Activated CD4-positive, alpha-beta T cell treated with anti-CD3 and anti-CD28 coated beads, Interleukin-2, amount 50 U/mL, for 48 hours (primary cell): ENCODE measurements around the gene WDFY4.

Experiments used
- DNase-seq, 2 experiments: peaks; one replicate each; pipeline ENCODE4 v3.0.0-alpha.2; 2020

The WDFY4 gene

GRCh38 chr10:48745662-48746245, 61.1 kb downstream of the WDFY4 start:
- no peak for DNase-seq

GRCh38 chr10:48748573-48748972, 63.9 kb downstream of the WDFY4 start:
- no peak for DNase-seq

GRCh38 chr10:48749254-48749787, 64.6 kb downstream of the WDFY4 start:
- DNase-seq: no peak

GRCh38 chr10:48750019-48750418, 65.3 kb downstream of the WDFY4 start:
- DNase-seq: no peak

GRCh38 chr10:48750991-48751390, 66.3 kb downstream of the WDFY4 start:
- no peak for DNase-seq

DNA sequence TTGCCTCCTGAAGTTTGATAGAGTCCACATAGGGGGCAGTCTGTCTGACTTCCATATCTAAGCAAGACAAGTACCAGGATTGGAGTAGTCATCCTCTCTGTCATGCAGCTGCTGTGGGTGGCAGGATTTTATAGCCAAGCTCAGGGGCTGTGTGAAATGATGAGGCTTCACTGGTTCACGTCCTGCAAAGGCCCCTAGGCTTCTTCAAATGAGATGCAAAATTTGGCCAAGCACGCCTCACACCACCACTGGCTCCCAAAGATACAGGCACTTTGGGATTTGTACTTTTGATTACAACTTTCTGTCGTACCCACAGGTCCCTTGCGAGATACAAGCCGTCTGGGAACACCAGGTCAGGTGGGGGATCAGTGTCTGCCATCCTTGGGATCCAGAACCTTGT, 67.1 kb downstream of the WDFY4 start:
- no peak for DNase-seq

DNA sequence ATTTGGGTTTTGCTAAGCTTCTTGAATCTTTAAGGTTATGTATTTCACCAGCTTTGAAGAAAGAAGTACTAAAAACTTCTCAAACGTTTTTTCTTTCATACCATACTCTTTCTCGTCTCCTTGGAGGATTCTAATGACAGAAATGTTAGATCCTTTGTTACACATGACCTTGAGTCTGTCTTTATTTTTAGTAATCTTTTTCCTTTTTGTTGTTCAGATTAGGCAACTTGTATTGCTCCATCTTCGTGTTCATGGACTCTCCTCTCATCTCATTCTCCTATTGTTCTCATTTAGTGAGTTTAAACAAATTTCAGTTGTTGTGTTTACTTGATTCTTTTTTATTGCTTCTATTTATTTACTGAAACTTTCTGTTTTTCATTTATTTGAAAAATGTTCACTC, 73.7 kb downstream of the WDFY4 start:
- DNase-seq: no peak

- no peak for DNase-seq
Observed at GRCh38 chr10:48759113-48759901, 74.6 kb downstream of the WDFY4 start.

- DNase-seq: no peak
Observed at GRCh38 chr10:48760983-48761382, 76.3 kb downstream of the WDFY4 start.

GRCh38 chr10:48762064-48763042, 77.7 kb downstream of the WDFY4 start:
- no peak for DNase-seq

DNA sequence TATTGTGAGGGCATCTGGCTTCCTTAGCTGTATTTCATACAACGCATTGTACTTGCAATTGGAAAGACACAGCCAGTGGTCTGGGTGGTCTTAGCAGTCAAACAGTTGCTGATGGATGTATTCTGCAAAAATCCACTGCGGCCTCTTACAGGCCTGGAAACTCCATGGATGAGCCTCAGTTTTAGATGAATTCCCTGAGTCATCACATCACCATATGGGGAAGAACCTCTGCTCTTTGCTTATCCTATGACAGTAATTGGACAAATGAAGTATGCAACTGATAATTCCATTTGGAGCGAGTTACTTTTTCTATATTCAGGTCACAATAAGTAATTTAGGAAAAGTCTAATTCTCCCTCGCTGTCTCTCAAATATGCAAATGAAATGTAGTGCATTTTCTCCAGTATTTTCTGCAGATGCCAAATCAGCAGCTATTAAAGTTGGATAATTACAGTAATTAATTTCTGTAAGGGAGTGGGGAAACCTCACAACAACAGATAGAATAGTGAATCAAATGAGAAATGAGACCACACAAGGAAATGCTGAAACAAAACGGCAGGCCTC, 78.8 kb downstream of the WDFY4 start:
- DNase-seq: no peak

DNA sequence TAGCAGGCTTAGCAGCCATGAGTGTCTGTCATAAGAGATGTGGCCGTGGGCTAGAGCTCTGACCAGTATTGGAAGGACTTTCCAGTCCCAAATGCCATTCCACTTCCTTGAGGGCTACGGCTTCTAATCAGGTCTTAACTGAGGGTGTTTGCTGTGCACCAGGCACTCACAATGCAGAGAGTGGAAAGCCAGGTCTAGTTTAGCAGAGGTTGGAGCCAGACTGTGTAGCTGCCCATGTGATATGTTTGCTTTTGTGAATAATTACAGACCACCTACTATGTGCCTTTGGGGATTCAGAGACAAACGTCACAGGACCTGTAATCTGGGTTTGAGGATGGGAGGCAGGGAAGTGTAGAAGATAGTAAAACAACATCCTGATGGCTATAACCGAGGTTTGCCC, 79.8 kb downstream of the WDFY4 start:
- no peak for DNase-seq

DNA sequence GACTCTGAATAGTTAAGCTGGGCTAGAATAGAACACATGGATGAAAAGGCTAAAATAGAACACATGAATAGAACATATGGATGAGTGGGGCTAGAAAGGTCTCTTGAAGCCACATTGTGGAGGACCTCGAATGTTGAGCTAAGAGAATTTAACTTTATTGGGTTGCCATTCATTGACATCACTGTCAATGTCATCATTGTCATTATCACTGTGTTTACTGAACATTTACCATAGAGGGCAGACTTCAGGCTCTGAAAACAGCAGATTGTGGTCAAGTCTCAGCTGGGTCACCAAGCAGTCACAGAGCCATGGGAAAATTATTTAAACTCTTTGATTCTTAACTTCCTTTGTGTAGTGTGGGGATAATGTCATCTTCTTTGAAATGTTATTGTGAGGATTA, 80.4 kb downstream of the WDFY4 start:
- no peak for DNase-seq

- no peak for DNase-seq
Observed at GRCh38 chr10:48765527-48765926, 80.9 kb downstream of the WDFY4 start.

DNA sequence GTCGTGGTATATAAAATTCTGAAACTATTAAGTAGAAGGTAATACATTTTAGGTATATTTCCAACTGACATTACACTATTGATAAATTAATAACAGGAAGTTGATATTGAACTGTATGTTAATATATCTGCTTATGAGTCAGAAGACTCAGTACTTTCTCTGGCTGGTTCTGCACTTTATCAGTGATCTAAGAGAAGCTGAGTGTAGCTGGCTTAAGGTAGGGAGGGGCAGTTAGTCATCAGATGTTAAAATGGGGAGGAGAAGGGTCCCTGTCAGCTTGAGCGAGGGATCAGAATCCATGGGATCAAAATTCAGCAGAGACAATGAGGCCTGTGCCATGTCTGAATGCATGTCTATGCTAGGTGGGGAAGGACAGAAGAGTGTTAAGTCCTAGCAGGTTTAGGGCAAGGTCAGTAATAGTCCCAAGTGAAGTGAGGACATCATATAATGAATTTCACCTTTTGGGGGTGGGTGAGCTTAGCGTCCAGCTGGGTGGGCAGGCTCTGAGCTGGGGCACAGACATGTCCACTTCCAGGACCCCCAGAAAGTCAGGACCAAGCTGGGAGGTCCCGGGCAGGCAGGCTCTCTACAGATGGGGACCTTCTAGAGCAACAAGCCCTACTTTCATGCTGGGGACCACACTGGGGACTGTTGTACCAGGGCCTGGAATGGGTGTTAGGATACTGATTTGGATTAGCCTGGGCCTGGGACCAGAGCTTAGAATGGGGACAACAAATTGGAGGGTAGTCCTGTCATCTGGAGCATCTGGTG, 82.9 kb downstream of the WDFY4 start:
- DNase-seq: no peak

- no peak for DNase-seq
Observed at GRCh38 chr10:48768144-48768766, 83.6 kb downstream of the WDFY4 start.

DNA sequence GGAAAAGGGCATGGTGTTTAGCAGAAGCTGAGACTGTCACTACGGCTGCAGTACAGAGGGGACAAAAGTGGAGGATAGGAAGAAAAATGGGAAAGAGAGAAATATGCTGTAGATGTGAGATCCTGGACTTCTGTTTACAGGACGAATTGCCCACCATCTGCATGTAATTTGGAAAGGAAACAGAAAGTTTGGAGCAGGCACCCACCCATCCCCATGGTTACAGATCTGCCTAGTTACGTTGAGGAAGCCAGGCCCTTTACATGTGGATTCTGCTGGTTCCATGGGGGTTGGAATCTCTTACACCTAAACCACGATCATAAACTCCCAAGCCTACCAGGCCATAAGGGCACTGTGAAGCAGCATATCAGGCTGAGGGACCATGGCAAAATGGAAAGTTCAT, 84.3 kb downstream of the WDFY4 start:
- DNase-seq: no peak

DNA sequence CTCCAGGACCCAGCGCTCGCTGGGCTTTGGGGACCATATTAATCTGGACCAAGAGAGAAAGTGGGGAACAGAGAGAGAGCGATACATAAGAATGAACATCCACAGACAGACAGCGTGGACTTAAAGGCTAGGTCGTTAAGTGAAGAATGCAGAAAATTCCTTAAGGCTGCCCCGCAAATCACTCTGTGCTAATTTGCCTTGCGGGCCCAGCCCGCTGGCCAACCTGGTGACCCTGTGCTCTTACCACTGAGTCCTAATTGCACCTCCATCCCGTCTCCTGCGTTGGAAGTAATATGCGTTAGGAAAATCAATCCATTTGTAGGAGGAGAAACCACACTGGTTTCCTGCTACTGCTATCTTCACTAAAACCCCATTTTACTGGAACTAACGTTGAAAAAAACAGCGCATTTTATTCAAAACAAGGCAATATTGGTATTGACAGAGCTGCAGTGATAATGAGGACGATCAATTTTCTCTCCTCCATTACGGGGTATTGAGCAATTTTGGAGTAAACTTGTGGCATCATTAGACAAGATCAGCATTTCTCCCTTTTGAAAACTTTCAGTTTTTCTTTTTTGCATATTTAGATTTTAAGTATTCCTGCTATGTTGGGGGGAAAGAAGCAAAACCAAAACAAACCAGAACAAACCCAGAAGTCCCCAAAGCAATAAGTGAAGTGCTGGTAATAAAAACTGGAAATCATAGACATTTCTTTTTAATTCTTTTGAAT, 85.2 kb downstream of the WDFY4 start:
- DNase-seq: no peak

GRCh38 chr10:48770561-48771089, 86.0 kb downstream of the WDFY4 start:
- no peak for DNase-seq

GRCh38 chr10:48771234-48771633, 86.6 kb downstream of the WDFY4 start:
- DNase-seq: no peak

GRCh38 chr10:48772059-48772458, 87.4 kb downstream of the WDFY4 start:
- no peak for DNase-seq
